Nephron progenitor cell (in vitro differentiated cells): ENCODE data around the gene FAM234A.

Experiments used
- DNase-seq: peaks from one replicate; pipeline ENCODE4 v3.0.0; 2021
- H3K27ac Mint-ChIP-seq: 2 replicates; pipeline ENCODE4 v1.8.0; 2021; ENCODE audit warnings: mild to moderate bottlenecking, moderate library complexity, mixed read lengths
- H3K27me3 Mint-ChIP-seq: 2 replicates; pipeline ENCODE4 v1.8.0; 2021; ENCODE audit warnings: mild to moderate bottlenecking, low read depth, mixed read lengths; ENCODE audit not compliant: poor library complexity
- H3K36me3 Mint-ChIP-seq: 2 replicates; pipeline ENCODE4 v1.8.0; 2021; ENCODE audit warnings: low read depth, mixed read lengths
- H3K4me1 Mint-ChIP-seq: 2 replicates; pipeline ENCODE4 v1.8.0; 2021; ENCODE audit warnings: mixed read lengths
- H3K4me3 Mint-ChIP-seq: 2 replicates; pipeline ENCODE4 v1.8.0; 2021; ENCODE audit warnings: mild to moderate bottlenecking, moderate library complexity, mixed read lengths
- H3K9me3 Mint-ChIP-seq: 2 replicates; pipeline ENCODE4 v1.8.0; 2021; ENCODE audit warnings: mild to moderate bottlenecking, moderate library complexity, mixed read lengths
- CTCF ChIP-seq: fragments of 200-600 bp; sonication (generic); IDR thresholded peaks from 2 replicates; pipeline ENCODE4 v1.5.0; 2021; ENCODE audit warnings: antibody characterized with exemption

FAM234A gene

GRCh38 chr16:242281-242680 is 7.7 kb downstream of the FAM234A start:
- Mint-ChIP-seq H3K9me3 (peaks cover under 1% of the 10 kb centered on the region), H3K4me1 (peaks cover 8% of the 10 kb centered on the region), H3K27ac (no peak overlapping the region), H3K36me3 (peaks cover 28% of the 10 kb centered on the region), H3K4me3 (no peak overlapping the region), H3K27me3 (peaks cover 3% of the 10 kb centered on the region)
- TF ChIP-seq CTCF: no peak
- DNase-seq: no peak

- Mint-ChIP-seq H3K9me3 (no peaks in the 10 kb centered on the region), H3K4me1 (peaks cover 11% of the 10 kb centered on the region), H3K36me3 (peaks cover 24% of the 10 kb centered on the region), H3K27ac (peak overlapping the region; percentile 39), H3K27me3 (peaks cover 3% of the 10 kb centered on the region), H3K4me3 (no peak overlapping the region)
- TF ChIP-seq CTCF: no peak
- DNase-seq: no peak
These were observed 8.7 kb downstream of the FAM234A start for GRCh38 chr16:243348-243747.

- Mint-ChIP-seq H3K27me3 (peaks cover 3% of the 10 kb centered on the region), H3K4me1 (peaks cover 7% of the 10 kb centered on the region), H3K4me3 (no peak overlapping the region), H3K9me3 (no peaks in the 10 kb centered on the region), H3K36me3 (peaks cover 18% of the 10 kb centered on the region), H3K27ac (peak overlapping the region; percentile 94)
- TF ChIP-seq CTCF: no peak
- DNase-seq: no peak
These were observed 10.5 kb downstream of the FAM234A start for GRCh38 chr16:245105-245504.

GRCh38 chr16:247027-247426 is 12.4 kb downstream of the FAM234A start:
- no peak overlapping the region for H3K4me3 Mint-ChIP-seq
- H3K9me3 Mint-ChIP-seq: no peaks in the 10 kb centered on the region
- H3K4me1 Mint-ChIP-seq: peaks cover 14% of the 10 kb centered on the region
- H3K27ac Mint-ChIP-seq: no peak overlapping the region
- H3K27me3 Mint-ChIP-seq: peaks cover 3% of the 10 kb centered on the region
- DNase-seq: no peak
- peaks cover 17% of the 10 kb centered on the region for H3K36me3 Mint-ChIP-seq
- TF ChIP-seq CTCF: no peak

- H3K36me3 Mint-ChIP-seq: peaks cover 30% of the 10 kb centered on the region
- TF ChIP-seq CTCF: no peak
- no peak overlapping the region for H3K4me3 Mint-ChIP-seq
- H3K9me3 Mint-ChIP-seq: no peaks in the 10 kb centered on the region
- H3K27me3 Mint-ChIP-seq: peaks cover 3% of the 10 kb centered on the region
- H3K4me1 Mint-ChIP-seq: peaks cover 24% of the 10 kb centered on the region
- no peak overlapping the region for H3K27ac Mint-ChIP-seq
- DNase-seq: no peak
These were observed 14.8 kb downstream of the FAM234A start for GRCh38 chr16:249431-249830.
